UCSD-AML1 (cell line): Measurements from ENCODE around the gene HNRNPH1.

Experiments
- DNase-seq: peaks from one replicate; lab custom pipeline; 2025; ENCODE audit not compliant: unreplicated experiment; lab: John Stamatoyannopoulos, UW

The HNRNPH1 gene

DNA sequence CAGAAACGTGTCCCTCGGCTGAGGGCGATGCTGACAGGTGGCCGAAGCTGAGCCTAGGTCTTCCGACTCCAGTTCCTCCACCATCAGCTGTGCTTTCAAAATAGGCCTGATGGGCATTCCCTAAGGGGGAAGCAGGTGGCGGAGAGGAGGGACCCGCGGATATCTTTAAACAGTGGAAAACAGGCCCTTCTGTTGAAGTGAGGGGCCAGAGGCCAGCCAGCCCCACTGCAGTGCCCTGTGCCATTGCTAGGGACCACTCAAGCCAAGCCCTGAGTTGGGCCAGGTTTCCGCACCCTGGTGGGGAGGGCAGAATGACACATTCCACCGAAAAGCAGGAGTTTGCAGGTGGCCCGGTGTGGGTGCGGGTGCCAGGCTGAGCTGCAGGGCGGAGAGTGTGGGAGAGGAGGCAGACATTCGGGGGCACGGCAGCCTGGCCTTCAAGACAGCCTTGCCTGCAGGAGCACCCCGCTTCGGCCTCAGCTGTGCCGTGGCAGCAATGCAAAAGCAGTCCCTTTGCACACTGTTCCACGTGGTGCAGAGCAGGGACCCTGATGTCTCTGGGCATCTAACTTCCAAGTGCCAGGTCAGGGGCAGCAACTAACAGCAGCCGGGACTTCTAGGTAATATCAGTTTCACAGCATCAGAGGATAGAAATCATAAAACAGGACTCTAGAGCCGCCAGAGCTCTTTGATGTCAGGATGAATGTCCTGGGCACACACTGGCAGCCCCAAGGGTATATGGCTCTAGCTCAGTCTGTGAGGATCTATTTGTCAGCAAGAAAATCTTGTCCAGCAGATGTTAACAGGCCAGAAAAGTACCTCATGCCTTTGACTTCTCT, 17.2 kb downstream of the HNRNPH1 start:
- no peak for DNase-seq

DNA sequence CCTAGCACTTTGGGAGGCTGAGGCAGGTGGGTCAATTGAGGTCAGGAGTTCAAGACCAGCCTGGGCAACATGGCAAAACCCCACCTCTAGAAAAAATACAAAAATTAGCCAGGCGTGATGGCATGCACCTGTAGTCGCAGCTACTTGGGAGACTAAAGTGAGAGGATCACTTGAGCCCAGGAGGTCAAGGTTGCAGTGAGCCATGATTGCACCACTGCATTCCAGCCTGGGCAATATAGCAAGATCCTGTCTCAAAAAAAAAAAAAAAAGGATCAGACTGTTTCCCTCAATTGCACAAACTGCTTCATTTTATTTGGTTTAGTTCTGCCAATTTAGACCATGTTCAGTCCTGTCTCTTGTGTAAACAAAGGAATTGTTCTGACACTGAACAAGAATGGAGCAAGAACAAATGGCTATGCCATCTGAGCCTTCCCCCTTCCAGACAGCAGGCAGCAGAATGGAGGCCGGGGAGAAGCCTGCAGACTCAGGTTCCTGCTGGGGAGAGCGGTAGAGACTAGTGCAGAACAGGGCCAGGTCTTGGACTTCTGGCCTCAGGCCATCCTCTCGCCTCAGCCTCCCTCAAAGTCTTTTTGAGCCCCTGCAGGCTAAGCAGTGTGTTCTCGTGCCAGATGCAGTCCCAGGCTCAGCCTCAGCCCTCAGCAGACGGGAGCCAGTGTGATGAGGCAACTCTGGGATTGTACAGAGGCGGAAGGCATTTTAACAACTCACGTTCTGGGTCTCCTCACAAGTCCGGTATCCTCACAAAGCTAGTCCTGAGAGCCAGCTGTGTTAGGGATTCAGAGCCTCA, 18.2 kb downstream of the HNRNPH1 start:
- DNase-seq = no peak

DNA sequence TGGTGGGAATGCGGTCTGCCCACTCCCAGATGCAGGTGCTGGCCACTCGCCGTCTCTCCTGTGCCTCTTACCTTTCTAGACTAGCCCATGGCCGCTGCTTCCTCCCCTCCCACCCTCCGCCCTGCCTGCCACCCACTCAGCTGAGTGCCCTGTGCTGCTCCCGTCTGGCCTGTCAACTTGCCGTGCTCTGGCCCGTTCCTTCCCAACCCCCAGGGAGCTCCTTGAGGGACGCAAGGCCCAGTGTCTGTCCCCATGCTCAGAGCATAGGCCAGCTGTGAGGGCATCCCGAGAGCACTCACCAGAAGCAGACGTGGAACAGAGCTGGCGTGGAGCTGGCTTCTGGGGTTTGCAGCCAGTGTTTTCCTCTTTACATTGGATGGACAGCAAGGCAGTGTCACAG, 20.2 kb downstream of the HNRNPH1 start:
- no peak for DNase-seq

DNA sequence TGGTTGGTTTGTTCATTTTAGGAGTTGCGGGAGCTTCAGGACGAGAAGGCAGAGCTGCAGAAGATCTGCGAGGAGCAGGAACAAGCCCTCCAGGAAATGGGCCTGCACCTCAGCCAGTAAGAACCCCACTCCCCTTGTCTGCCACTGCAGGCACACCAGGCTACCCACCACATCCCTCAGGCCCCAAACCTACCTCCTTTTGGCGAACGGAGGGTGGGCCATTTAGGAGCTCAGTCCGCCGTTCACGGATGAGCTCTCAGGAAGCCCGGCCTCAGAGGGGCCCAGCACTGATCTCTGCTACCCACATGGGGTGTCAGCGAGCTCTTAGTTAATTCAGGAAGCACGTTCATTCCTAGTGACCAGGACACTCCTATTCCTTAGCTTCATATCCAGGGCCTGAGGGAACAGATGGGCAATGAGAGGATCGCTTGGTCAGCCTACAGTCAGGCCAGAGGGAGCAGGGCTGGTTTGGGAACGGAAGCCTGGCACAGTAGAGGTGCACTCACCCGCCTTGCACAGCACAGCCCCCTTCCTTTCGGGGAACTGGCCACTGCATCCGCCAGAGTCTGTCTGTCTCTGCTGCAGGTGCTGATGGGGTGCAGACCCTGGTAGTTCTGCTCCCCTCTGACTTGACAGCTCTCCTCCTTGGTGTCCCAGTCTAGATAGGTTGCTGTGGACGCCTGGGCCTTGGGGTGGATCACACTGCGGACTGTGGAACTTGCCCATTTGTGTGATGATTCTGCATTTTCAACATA, 21.4 kb downstream of the HNRNPH1 start:
- DNase-seq = no peak

DNA sequence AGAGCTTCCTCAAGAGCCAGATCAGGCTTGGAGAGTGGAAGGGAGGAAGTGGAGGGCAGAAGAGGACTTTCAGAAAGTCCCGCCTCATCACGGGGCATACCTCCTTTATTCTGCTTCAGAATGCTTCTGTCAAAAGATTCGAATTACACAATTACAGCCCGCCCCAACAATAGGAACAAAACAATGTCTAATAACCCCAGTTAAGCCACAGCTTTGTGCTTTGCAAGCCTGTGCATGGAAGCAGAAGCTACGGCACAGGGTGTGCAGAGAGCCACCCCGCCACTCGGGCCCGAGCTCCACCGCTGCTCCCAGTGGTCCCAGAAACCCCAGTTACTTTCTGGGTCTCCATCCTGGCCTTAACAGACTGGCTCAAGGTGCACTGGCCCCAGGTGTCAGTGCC, 23.5 kb downstream of the HNRNPH1 start:
- no peak for DNase-seq

DNA sequence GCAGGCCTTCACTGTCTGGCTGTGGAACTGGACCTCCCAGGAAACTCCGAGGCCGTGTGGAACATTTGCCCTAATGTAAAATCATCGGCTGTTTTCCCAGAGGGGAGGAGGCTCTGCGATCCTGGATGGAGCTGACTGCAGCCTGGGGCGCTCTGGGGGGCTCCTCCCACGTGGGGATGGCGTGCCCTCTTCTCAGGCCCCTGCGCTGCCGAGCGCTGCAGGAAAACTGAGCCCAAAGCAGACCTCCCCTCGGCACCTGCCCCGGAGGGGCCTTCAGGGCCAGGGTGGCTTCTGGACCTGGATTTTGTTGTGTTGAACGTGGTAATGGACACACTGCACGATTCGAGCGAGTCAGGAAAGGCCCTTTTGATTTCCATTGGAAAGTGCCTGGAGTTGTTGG, 23.9 kb downstream of the HNRNPH1 start:
- DNase-seq = no peak

DNA sequence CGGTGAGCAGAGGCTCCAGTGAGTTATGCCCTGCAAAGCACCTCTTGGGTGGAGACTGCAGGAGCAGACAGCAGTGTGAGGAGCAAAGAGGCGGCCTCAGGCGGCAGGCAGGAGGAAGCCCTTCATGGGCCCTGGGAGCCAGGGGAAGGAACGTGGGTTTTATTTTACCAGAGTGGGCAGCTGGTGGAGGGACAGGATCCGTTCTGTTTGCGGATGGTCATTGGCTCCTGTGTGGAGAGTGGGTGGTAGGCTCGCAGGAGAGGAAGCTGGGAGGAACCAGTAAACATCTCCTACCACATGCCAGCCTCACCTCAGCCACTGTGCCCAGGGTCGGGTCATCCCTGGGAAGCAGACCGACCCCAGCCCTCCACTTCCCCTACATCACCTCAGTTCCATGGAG, 24.4 kb downstream of the HNRNPH1 start:
- DNase-seq = no peak

DNA sequence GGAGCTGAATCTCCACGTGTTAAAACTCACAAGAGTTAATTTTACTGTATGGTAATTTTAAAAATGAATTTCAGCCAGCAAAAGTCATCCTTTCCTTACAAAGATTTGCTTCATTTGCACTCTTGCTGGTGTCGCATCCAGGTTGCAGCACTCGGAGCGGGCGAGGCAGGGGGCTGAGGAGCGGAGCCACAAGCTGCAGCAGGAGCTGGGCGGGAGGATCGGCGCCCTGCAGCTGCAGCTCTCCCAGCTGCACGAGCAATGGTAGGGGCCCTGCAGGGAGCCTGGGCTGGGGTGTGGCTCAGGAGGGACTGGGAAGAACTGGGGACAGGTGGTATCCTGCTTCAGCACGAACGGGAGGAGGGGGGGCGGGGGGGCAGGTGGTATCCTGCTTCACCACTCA, 27.1 kb downstream of the HNRNPH1 start:
- DNase-seq = no peak

DNA sequence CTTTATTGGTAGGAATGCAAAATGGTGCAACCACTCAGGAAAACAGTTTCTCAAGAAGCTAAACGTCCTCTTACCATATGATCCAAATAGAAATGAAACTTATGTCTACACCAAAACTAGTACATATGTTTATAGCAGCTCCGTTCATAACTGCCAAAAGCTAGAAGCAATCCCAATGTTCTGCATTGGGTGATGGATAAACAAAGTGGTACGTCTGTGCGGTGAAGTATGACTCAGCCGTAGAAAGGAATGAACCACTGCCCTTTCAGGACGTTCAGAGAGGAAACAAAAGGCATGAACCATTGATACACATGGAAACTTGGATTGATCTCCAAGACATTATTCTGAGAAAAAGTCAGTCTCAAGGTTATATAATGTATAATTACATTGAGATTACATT, 27.6 kb downstream of the HNRNPH1 start:
- no peak for DNase-seq

DNA sequence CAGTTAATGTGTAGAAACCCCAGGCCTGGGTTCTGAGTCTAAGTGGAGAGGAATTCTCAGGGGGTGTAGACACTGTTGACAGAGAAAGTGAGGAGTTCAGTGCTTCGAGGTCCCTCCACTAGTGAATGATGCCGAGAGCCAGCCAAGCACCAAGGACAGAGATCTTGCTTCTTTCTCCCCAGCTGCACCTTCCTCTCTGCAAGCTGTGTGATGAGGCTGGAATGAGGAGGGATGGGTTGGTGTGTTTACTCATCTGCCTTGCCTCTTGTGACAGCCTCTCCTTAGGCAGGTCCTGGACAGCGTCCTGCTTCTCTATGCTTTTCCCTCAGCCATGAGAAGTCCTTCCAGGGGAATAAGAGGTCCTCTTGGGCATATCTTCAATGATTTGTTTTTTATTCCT, 35.3 kb downstream of the HNRNPH1 start:
- no peak for DNase-seq

DNA sequence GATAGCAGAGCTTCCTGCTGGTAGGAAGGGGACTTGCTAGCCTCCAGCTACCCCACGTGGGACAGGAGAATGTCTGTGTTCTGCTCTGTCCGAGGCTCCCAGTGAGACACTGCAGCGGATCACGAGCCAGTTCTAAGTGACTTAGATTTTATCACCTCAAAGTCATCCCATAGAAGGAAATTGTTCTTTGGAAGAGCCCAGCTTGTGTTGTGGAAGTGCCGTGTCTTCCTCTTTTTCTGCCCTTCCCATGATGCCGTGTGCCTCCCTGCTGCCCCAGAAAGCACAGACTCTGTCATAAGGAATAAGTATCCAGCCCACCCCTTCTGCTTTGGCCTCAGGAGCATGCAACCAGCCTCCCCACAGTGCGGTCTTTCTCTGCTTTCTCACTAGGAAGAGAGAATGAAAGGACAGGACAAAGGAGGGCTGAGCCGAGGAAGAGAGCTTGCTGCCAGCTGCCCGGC, 37.5 kb downstream of the HNRNPH1 start:
- no peak for DNase-seq

DNA sequence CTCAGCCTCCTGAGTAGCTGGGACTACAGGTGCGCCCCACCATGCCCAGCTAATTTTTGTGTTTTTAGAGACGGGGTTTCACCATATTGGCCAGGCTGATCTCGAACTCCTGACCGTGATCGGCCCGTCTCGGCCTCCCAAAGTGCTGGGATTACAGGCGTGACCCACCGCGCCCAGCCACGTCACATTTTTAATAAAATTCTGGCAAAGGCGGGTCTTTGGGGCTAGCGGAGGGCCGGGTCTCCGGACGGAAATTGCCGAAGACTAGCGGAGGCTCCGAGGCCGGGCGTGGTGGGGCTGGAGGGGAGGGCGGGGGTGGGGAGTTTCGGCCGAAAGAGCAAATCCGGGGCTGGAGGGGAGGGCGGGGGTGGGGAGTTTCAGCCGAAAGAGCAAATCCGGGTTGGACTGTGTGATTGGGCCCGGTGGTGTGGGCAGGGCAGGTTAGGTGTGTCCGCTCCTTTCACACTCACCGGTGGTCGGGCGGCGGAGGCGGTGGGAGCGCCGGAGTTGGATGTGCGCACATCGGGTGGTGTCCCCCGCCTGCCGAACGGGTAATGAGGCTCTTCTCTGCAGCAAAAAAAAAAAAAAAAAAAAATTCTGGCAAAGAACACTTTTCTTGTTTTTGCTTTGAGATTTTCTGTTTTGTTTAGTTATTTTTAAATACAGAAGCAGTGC, 46.0 kb downstream of the HNRNPH1 start:
- no peak for DNase-seq

DNA sequence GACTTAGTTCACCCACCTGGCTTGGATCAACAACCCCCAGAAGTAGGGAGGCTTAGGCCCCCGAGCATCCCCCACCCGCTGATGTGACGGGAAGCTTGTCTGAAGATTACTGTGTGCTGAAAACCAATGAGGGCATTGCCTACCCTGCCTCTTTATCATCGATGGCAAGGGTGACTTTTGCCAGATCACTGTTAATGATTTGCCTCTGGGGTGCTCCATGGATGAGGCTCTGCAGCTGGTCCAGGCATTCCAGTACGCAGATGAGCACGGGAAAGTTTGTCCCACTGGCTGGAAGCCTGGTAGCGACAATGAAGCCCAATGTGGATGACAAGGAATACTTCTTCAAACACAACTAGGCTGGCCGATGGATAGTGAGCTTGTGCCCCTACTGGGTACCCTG, 51.1 kb downstream of the HNRNPH1 start:
- no peak for DNase-seq

DNA sequence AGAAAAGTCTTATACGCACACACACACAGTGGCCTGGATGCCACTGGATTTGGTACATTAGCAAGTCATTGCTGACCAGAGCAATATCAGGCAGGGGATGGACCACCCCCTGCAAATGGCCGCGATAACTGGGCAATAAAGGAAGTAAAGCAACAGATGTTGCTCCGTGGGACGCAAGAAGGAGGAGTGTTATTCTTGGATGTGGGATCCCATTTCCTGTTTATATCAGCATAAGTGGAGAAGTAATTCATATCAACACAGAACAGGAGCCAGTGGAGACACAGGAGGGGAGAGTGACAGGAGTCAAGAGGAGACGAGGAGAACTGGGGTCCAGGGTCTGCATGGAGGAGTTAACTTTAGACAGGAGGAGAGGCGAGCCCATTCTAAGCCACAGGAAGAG, 54.8 kb downstream of the HNRNPH1 start:
- DNase-seq = peak; percentile 76

DNA sequence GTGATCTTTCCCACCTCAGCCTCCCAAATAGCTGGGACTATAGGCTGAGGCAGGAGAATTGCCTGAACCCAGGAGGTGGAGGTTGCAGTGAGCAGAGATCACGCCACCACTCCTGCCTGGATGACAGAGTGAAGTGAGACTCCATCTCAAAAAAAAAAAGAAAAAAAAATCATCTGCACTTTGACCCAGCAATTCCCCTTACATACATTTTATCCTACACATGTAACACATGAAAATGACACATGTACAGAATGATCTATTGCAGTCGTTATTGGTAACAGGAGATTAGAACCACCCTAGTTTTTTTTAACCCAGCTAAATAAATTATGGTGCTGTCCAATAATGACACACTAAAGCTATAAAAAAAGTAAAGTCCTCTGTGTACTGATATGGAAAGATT, 58.9 kb downstream of the HNRNPH1 start:
- DNase-seq = no peak
